HG02973 (cell line): ENCODE results near the gene HES7.

Source experiments
- ATAC-seq: cut with Tn5 transposase; IDR thresholded peaks from one replicate; pipeline ENCODE4 v1.9.1; 2021; ENCODE audit warnings: moderate library complexity; ENCODE audit not compliant: unreplicated experiment

Gene HES7

DNA sequence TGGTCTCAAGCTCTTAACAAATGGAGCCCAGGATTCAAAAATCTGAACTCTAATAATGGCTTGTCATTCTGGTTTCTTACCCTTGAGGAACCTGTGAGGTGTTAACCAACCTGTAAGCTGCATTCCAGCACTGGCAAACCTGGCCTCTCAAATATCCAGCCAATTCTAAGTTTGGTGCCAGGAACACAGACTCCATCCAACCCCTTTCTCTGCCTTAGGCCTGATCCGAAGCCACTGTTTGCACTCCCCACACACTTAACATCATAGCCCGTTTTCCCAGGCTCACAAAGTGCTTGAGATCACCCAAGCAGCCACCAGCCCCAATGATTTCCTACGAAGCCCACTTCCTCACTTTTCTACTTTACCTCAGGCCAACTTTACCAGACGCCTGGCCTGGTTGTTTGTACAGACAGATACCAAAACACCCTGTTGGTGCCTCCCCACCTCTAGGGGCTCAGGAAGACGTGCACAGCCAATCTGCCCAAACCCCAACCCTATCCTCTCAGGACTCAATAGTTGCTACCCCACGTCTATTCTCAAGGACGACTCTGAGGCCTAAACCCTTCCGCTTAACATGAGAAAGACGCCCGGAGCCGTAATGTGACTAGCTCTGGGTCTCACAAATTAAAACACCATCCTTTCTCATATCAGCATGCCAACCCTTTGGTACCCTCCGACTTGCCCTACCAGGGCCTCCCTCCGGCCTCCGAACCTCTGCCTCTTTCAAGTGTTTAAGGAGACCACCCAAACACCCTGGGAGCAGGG is 31.5 kb upstream of the HES7 start:
- no peak for ATAC-seq

DNA sequence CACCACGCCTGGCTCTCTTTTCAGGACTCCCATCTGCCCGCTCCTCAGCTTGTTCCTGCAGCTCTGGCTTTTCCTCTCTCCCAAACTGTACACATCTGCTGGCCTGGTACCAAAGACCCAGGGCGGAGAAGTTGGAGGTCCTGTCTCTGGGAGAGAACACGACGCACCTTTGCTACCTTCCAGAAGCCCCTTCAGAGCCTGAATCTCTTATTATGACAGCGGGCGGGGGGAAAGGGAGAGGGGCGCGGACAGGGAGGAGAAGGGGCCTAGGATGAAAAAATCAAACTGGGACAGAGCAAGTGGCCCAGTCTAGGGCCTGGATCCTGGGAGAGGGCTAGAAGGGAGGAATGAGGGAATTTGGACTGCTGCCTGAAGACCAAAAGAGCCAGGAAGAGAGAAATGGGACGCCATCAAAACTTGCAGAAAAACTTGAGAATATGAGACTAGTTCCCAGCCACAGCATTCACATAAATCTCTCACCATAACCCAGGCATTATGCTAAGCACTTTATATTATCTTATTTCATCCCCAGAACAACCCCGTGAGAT is 30.8 kb upstream of the HES7 start:
- no peak for ATAC-seq

DNA sequence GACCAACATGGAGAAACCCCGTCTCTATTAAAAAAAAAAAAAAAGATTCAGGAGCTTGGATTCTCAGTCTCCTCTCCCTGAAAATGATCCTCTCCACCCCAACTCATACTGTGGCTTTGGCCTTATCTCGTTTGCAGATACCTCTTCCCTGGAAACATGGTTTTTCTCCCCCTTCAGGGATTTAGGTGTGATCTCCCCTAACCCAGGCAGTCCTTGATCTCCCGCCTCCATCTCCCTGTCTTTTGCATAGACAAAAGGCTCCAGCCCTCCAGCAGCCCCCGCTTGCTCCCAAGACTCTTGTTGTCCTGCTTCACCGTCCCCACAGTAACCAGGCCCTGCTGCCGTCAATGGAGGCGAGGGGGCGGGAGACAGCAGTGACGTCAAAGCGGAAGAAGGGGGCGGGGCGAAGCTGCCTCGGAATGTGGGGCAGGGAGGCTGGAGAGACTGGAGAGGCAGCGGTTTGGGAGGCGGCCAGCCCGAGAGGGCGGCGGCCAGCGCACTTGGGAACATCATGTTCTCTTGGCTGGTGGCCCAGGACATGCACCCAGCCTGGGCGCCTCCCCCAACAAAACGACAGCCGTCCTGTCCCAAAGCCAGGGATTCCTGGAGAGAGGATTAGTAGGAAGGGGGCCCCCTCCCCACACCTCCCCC is 30.2 kb upstream of the HES7 start:
- no peak for ATAC-seq

- ATAC-seq, result no peak
These were observed 29.6 kb upstream of the HES7 start for GRCh38 chr17:8153525-8153956.

DNA sequence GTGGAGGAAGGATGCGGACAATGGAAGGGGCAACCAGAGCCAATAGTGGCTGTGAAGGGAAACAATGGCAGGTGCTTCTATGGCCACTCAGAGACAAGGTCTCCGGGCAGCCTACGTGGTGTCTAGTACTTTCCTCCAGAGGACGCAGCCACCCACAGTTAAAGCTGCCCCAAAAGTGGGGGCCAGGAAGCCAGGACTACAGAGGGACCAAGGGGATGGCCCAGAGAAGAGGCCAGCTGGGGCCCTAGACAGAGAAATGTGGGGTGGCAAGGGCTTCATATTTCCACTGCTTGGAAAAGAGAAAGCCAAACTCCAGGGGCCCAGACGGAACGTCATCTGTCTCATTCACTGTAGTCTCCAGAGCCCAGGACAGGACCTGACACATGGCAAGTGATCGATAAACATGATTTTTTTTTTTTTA is 29.1 kb upstream of the HES7 start:
- no peak for ATAC-seq

DNA sequence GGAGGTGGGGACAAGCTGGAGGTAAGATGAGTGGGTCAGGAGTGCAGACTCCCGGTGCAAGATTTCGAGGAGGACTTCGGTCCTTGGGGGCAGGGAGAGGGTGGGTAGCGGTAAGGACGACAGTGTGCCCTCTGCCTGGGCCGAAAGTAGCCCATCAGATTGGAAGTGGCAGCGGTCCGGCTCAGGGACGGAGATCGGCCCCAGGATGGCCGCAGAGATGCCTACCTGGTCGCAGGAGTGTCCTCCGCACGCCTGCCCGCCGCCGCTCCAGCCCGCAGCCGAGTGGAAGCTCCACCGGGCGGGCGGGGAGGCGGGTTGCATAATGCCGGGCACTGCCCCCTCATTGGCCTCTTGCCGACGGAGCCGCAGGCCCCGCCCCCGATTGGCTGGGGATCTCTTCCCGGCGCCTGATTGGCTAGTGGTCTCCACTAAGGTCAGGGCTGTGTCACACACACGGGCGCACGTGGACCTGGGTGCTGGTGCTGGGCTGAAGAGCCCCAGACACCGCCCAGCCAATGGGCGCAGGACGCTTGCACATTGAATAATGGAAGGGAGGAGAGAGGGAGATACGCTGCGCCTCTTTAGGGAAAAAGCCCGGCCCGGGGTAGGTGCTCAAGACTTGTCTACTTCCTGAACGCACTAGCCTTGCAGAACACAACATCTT is 28.3 kb upstream of the HES7 start, which contains the start of gene PER1:
Gene PER1, minus strand, starts transcription at position 293 of the 664 bp plus-strand sequence. CDS start 1,698 bp downstream, outside the sequence.
- ATAC-seq, result no peak

DNA sequence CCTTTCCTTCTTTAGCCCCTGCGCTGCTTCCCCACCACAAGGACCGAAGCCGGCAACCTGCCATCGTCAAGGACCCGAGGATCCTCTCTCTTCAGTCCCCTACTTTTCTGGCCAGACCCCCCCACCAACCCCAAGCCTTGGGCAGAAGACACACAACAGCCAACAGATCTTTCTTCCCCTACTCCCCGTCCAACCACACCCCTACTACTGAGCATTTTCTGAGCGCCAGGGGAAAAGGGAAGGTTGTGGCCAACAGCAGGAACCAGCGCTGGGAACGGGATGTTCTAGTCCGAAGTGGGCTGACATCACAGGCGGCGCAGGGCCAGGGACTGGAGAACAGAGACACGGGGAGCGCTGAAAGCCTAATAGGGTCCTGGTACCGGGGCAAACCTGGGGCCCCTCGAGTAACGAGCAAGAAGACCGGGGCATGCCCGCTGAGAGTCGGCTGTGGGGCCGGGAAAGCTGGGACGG is 27.8 kb upstream of the HES7 start:
- ATAC-seq, result no peak

GRCh38 chr17:8151120-8151640 is 27.3 kb upstream of the HES7 start:
- ATAC-seq, result peak; percentile 35

DNA sequence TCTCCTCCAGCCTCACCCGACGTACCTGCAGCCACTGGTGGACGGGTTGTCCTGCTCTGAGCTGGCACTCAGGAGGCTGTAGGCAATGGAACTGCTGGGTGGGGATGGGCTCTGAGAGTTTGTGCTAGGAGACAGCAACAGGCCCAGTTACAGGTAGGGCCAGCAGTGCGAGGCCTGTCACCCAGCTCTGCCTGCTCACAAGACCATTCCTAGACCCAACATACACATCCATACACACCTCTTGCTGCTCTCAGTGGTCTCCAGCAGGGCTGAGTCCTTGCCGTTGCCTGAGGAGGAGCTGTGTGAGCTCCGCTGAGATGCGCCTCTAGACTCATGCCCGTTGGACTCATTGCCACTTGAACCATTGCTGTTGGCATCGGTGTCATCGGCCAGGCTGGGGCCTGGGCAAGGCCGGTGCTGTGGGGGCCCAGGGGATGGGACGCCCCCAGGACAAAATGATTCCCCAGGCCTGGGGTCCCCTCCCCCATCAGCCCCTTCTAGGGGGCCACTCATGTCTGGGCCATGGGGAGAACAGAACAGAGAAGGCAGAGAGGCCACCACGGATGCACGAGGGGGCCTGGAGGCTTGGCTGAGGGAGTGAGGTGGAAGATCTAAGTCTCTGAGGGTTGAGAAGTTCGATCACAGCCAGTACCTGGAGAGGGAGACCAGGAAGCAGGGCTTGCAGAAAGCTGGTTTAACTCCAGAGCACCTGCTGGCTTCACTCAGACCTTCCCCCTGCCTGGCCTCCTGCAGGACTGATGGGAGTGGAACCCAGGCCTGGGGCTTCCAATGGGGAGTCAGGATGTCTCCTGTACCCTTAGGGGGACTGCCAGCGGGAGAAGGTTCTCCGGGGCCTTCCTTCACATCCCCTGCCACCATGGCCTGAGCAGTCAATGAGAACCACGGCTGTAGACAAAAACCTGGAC is 26.6 kb upstream of the HES7 start:
- no peak for ATAC-seq

DNA sequence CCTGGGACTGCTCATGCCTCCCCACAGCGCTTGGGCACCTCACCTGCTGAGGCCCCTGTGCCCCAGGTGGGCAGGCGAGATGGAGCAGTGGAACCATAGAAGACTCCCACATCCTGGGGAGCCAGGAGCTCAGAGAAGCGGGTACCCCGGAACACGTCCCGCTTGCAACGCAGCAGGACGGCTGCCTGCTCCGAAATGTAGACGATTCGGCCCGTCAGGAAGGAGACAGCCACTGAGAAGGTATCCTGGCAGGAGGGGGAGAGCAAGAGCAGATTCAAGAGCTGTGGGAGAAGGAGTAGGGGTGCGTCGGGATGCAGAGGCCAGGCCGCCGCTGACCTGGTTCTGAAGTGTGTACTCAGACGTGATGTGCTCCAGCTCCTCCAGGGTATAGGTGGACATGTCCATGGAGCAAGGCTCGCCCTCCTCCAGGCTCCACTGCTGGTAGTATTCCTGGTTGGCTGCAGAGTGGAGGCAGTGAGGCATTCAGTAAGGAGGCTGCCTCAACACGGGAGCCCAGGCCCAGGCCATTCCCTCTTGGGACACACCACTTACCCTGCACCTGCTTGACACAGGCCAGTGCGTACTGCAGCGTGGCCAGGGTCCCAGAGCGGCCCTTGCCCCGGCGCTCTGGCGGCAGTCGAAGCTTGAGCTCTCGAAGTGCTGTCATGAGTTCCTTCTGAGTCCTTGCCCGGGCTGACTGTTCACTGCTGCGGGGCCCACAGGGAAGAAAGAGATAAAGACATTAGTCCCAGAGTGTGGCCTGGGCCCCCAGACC is 25.7 kb upstream of the HES7 start:
- no peak for ATAC-seq

GRCh38 chr17:8148560-8148959 is 24.7 kb upstream of the HES7 start:
- ATAC-seq, result no peak

- no peak for ATAC-seq
These were observed 24.0 kb upstream of the HES7 start for GRCh38 chr17:8147805-8148404.

GRCh38 chr17:8147141-8147804 is 23.4 kb upstream of the HES7 start:
- ATAC-seq, result no peak

- no peak for ATAC-seq
These were observed 22.7 kb upstream of the HES7 start for GRCh38 chr17:8146381-8147140.

GRCh38 chr17:8145811-8146210 is 21.9 kb upstream of the HES7 start:
- ATAC-seq, result no peak

GRCh38 chr17:8144401-8145231 is 20.7 kb upstream of the HES7 start:
- no peak for ATAC-seq
